ENCODE results near the gene SPATA6. TPM values are rescaled to one million over a fixed set of nuclear protein-coding genes. Genes with fewer than 3 reads are reported as not detected.

The SPATA6 gene
- total RNA-seq, 1 donor from 2014 or later, result 50.1 TPM

GRCh38 chr1:48422009-48422408 is 50.0 kb downstream of the SPATA6 start:
- Histone ChIP-seq H3K4me1 (ENCODE audit: control insufficient read depth in 3 of 3, insufficient read depth in 3 of 3, low read length in 3 of 3) (no peaks in the 10 kb centered on the region), H3K36me3 (ENCODE audit: control insufficient read depth in 3 of 3, insufficient read depth in 3 of 3, low read length in 3 of 3) (no peaks in the 10 kb centered on the region), H3K9me3 (ENCODE audit: control insufficient read depth in 3 of 3, low read length in 3 of 3) (no peaks in the 10 kb centered on the region), H3K27me3 (ENCODE audit: control insufficient read depth in 3 of 3, insufficient read depth in 3 of 3, low read length in 3 of 3) (no peaks in the 10 kb centered on the region), H3K9ac (ENCODE audit: low read depth in 1 of 3, low read length in 3 of 3) (no peak overlapping the region), H3K27ac (ENCODE audit: low read depth, low read length) (no peak overlapping the region), H3K4me3 (ENCODE audit: low read length in 3 of 3) (no peak overlapping the region)

- Histone ChIP-seq H3K4me1 (ENCODE audit: control insufficient read depth in 3 of 3, insufficient read depth in 3 of 3, low read length in 3 of 3) (no peaks in the 10 kb centered on the region), H3K9me3 (ENCODE audit: control insufficient read depth in 3 of 3, low read length in 3 of 3) (no peaks in the 10 kb centered on the region), H3K4me3 (ENCODE audit: low read length in 3 of 3) (no peak overlapping the region), H3K27me3 (ENCODE audit: control insufficient read depth in 3 of 3, insufficient read depth in 3 of 3, low read length in 3 of 3) (no peaks in the 10 kb centered on the region), H3K36me3 (ENCODE audit: control insufficient read depth in 3 of 3, insufficient read depth in 3 of 3, low read length in 3 of 3) (no peaks in the 10 kb centered on the region), H3K27ac (ENCODE audit: low read depth, low read length) (no peak overlapping the region), H3K9ac (ENCODE audit: low read depth in 1 of 3, low read length in 3 of 3) (no peak overlapping the region)
Observed at GRCh38 chr1:48418742-48419141, 53.3 kb downstream of the SPATA6 start.

- H3K27me3 ChIP-seq (ENCODE audit: control insufficient read depth in 3 of 3, insufficient read depth in 3 of 3, low read length in 3 of 3), result no peaks in the 10 kb centered on the region
- H3K9ac ChIP-seq (ENCODE audit: low read depth in 1 of 3, low read length in 3 of 3), result no peak overlapping the region
- no peak overlapping the region for H3K27ac ChIP-seq (ENCODE audit: low read depth, low read length)
- no peaks in the 10 kb centered on the region for H3K9me3 ChIP-seq (ENCODE audit: control insufficient read depth in 3 of 3, low read length in 3 of 3)
- peaks cover 0 to 2% (median 0%) of the 10 kb centered on the region in 3 donors for H3K36me3 ChIP-seq (ENCODE audit: control insufficient read depth in 3 of 3, insufficient read depth in 3 of 3, low read length in 3 of 3)
- H3K4me1 ChIP-seq (ENCODE audit: control insufficient read depth in 3 of 3, insufficient read depth in 3 of 3, low read length in 3 of 3), result no peaks in the 10 kb centered on the region
- no peak overlapping the region for H3K4me3 ChIP-seq (ENCODE audit: low read length in 3 of 3)
Observed at GRCh38 chr1:48415050-48415449, 57.0 kb downstream of the SPATA6 start.

DNA sequence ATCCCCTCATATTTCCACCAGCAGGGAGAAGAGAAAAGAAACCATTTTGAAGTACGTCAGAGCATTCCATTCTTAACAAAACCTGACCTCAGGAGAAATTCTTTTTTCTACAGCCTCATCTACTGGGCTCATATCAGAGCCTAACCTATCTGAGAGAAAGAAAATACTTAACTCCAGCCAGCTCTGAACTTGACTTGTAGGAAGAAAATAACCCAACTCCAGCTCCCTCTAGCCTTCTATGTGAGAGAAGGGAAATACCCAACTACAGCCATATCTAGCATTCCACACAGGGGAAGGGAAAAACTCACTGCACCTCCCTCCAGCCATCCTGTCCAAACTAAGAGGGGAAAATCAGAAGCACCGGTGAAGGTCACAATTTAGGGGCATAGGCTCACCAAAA is 57.7 kb downstream of the SPATA6 start:
- H3K36me3 ChIP-seq (ENCODE audit: control insufficient read depth in 3 of 3, insufficient read depth in 3 of 3, low read length in 3 of 3), result peaks cover 0 to 2% (median 0%) of the 10 kb centered on the region in 3 donors
- H3K27me3 ChIP-seq (ENCODE audit: control insufficient read depth in 3 of 3, insufficient read depth in 3 of 3, low read length in 3 of 3), result no peaks in the 10 kb centered on the region
- H3K27ac ChIP-seq (ENCODE audit: low read depth, low read length), result no peak overlapping the region
- H3K4me3 ChIP-seq (ENCODE audit: low read length in 3 of 3), result no peak overlapping the region
- H3K9ac ChIP-seq (ENCODE audit: low read depth in 1 of 3, low read length in 3 of 3), result no peak overlapping the region
- H3K9me3 ChIP-seq (ENCODE audit: control insufficient read depth in 3 of 3, low read length in 3 of 3), result no peaks in the 10 kb centered on the region
- H3K4me1 ChIP-seq (ENCODE audit: control insufficient read depth in 3 of 3, insufficient read depth in 3 of 3, low read length in 3 of 3), result no peaks in the 10 kb centered on the region

GRCh38 chr1:48405940-48406339 is 66.1 kb downstream of the SPATA6 start:
- Histone ChIP-seq H3K27me3 (ENCODE audit: control insufficient read depth in 3 of 3, insufficient read depth in 3 of 3, low read length in 3 of 3) (no peaks in the 10 kb centered on the region), H3K4me1 (ENCODE audit: control insufficient read depth in 3 of 3, insufficient read depth in 3 of 3, low read length in 3 of 3) (no peaks in the 10 kb centered on the region), H3K9ac (ENCODE audit: low read depth in 1 of 3, low read length in 3 of 3) (no peak overlapping the region), H3K9me3 (ENCODE audit: control insufficient read depth in 3 of 3, low read length in 3 of 3) (no peaks in the 10 kb centered on the region), H3K4me3 (ENCODE audit: low read length in 3 of 3) (no peak overlapping the region), H3K27ac (ENCODE audit: low read depth, low read length) (no peak overlapping the region), H3K36me3 (ENCODE audit: control insufficient read depth in 3 of 3, insufficient read depth in 3 of 3, low read length in 3 of 3) (peaks cover 0 to 2% (median 0%) of the 10 kb centered on the region in 3 donors)

DNA sequence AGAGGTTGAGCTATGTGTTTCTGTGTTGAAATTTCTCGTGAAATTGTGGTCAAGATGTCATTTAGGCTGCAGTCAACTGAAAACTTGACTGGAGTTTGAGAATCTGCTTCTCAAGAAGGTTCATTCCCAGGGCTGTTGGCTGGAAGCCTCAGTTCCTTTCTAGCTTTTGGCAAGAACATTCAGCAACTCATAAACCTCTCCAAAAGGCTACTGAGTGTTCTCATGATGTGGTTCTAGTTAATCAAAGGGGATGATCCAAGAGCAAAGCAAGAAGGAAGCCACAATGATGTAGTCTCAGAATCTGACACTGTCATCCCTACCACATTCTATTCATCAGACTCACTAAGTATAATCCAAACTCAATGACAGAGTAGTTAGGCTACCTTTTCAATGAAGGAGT is 66.6 kb downstream of the SPATA6 start:
- H3K9ac ChIP-seq (ENCODE audit: low read depth in 1 of 3, low read length in 3 of 3), result no peak overlapping the region
- no peaks in the 10 kb centered on the region for H3K4me1 ChIP-seq (ENCODE audit: control insufficient read depth in 3 of 3, insufficient read depth in 3 of 3, low read length in 3 of 3)
- H3K9me3 ChIP-seq (ENCODE audit: control insufficient read depth in 3 of 3, low read length in 3 of 3), result no peaks in the 10 kb centered on the region
- H3K27ac ChIP-seq (ENCODE audit: low read depth, low read length), result no peak overlapping the region
- H3K27me3 ChIP-seq (ENCODE audit: control insufficient read depth in 3 of 3, insufficient read depth in 3 of 3, low read length in 3 of 3), result no peaks in the 10 kb centered on the region
- peaks cover 0 to under 1% (median 0%) of the 10 kb centered on the region in 3 donors for H3K36me3 ChIP-seq (ENCODE audit: control insufficient read depth in 3 of 3, insufficient read depth in 3 of 3, low read length in 3 of 3)
- H3K4me3 ChIP-seq (ENCODE audit: low read length in 3 of 3), result no peak overlapping the region

DNA sequence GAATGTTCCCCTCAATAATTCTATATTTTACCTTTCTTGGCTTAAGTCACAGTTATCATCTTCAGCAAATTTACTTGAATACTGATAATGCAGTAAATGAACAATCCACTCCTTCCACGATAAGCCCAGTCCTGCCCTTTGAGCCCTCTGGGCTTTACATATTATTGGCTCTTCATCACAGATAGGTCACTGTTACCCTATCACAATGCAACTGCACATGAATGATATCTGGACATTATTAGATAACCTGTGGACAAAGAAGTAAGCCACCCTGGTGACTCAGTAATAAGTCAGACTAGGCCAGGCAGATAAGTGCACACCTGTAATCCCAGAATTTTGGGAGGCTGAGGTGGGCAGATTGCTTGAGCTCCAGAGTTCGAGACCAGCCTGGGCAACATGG is 69.4 kb downstream of the SPATA6 start:
- Histone ChIP-seq H3K36me3 (ENCODE audit: control insufficient read depth in 3 of 3, insufficient read depth in 3 of 3, low read length in 3 of 3) (no peaks in the 10 kb centered on the region), H3K27me3 (ENCODE audit: control insufficient read depth in 3 of 3, insufficient read depth in 3 of 3, low read length in 3 of 3) (no peaks in the 10 kb centered on the region), H3K4me3 (ENCODE audit: low read length in 3 of 3) (no peak overlapping the region), H3K4me1 (ENCODE audit: control insufficient read depth in 3 of 3, insufficient read depth in 3 of 3, low read length in 3 of 3) (no peaks in the 10 kb centered on the region), H3K9ac (ENCODE audit: low read depth in 1 of 3, low read length in 3 of 3) (no peak overlapping the region), H3K27ac (ENCODE audit: low read depth, low read length) (no peak overlapping the region), H3K9me3 (ENCODE audit: control insufficient read depth in 3 of 3, low read length in 3 of 3) (no peaks in the 10 kb centered on the region)

- H3K4me1 ChIP-seq (ENCODE audit: control insufficient read depth in 3 of 3, insufficient read depth in 3 of 3, low read length in 3 of 3), result no peaks in the 10 kb centered on the region
- no peak overlapping the region for H3K9ac ChIP-seq (ENCODE audit: low read depth in 1 of 3, low read length in 3 of 3)
- no peaks in the 10 kb centered on the region for H3K27me3 ChIP-seq (ENCODE audit: control insufficient read depth in 3 of 3, insufficient read depth in 3 of 3, low read length in 3 of 3)
- H3K9me3 ChIP-seq (ENCODE audit: control insufficient read depth in 3 of 3, low read length in 3 of 3), result no peaks in the 10 kb centered on the region
- H3K27ac ChIP-seq (ENCODE audit: low read depth, low read length), result no peak overlapping the region
- peaks cover 0 to 4% (median 0%) of the 10 kb centered on the region in 3 donors for H3K36me3 ChIP-seq (ENCODE audit: control insufficient read depth in 3 of 3, insufficient read depth in 3 of 3, low read length in 3 of 3)
- H3K4me3 ChIP-seq (ENCODE audit: low read length in 3 of 3), result no peak overlapping the region
Observed at GRCh38 chr1:48396208-48396607, 75.8 kb downstream of the SPATA6 start.

DNA sequence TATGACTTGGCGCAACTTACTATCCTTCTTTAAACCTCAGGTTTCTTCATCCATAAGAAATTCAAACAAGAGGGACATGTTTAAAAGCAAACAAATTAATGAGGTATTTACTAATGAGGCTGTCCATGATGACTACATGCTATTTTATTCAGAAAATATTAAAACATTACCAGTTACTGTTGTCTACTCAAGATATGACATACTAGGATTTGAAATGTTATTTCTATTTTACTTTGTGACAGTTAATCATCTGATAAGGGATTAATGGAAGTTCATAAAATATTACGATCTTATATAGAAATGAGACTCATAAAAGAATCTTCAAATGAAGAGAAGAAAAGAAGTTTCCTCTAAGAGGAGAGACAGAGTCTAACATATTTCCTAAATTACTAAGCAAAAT is 80.1 kb downstream of the SPATA6 start:
- no peak overlapping the region for H3K27ac ChIP-seq (ENCODE audit: low read depth, low read length)
- no peaks in the 10 kb centered on the region for H3K4me1 ChIP-seq (ENCODE audit: control insufficient read depth in 3 of 3, insufficient read depth in 3 of 3, low read length in 3 of 3)
- H3K27me3 ChIP-seq (ENCODE audit: control insufficient read depth in 3 of 3, insufficient read depth in 3 of 3, low read length in 3 of 3), result no peaks in the 10 kb centered on the region
- H3K9ac ChIP-seq (ENCODE audit: low read depth in 1 of 3, low read length in 3 of 3), result no peak overlapping the region
- H3K4me3 ChIP-seq (ENCODE audit: low read length in 3 of 3), result no peak overlapping the region
- no peaks in the 10 kb centered on the region for H3K9me3 ChIP-seq (ENCODE audit: control insufficient read depth in 3 of 3, low read length in 3 of 3)
- peaks cover 0 to under 1% (median 0%) of the 10 kb centered on the region in 3 donors for H3K36me3 ChIP-seq (ENCODE audit: control insufficient read depth in 3 of 3, insufficient read depth in 3 of 3, low read length in 3 of 3)

- Histone ChIP-seq H3K27me3 (ENCODE audit: control insufficient read depth in 3 of 3, insufficient read depth in 3 of 3, low read length in 3 of 3) (no peaks in the 10 kb centered on the region), H3K9ac (ENCODE audit: low read depth in 1 of 3, low read length in 3 of 3) (no peak overlapping the region), H3K4me3 (ENCODE audit: low read length in 3 of 3) (no peak overlapping the region), H3K9me3 (ENCODE audit: control insufficient read depth in 3 of 3, low read length in 3 of 3) (no peaks in the 10 kb centered on the region), H3K36me3 (ENCODE audit: control insufficient read depth in 3 of 3, insufficient read depth in 3 of 3, low read length in 3 of 3) (no peaks in the 10 kb centered on the region), H3K27ac (ENCODE audit: low read depth, low read length) (no peak overlapping the region), H3K4me1 (ENCODE audit: control insufficient read depth in 3 of 3, insufficient read depth in 3 of 3, low read length in 3 of 3) (no peaks in the 10 kb centered on the region)
Observed at GRCh38 chr1:48387409-48387808, 84.6 kb downstream of the SPATA6 start.

- H3K9me3 ChIP-seq (ENCODE audit: control insufficient read depth in 3 of 3, low read length in 3 of 3), result peaks cover 0 to 3% (median 0%) of the 10 kb centered on the region in 3 donors
- no peaks in the 10 kb centered on the region for H3K36me3 ChIP-seq (ENCODE audit: control insufficient read depth in 3 of 3, insufficient read depth in 3 of 3, low read length in 3 of 3)
- H3K27me3 ChIP-seq (ENCODE audit: control insufficient read depth in 3 of 3, insufficient read depth in 3 of 3, low read length in 3 of 3), result no peaks in the 10 kb centered on the region
- H3K4me1 ChIP-seq (ENCODE audit: control insufficient read depth in 3 of 3, insufficient read depth in 3 of 3, low read length in 3 of 3), result no peaks in the 10 kb centered on the region
- H3K9ac ChIP-seq (ENCODE audit: low read depth in 1 of 3, low read length in 3 of 3), result no peak overlapping the region
- H3K27ac ChIP-seq (ENCODE audit: low read depth, low read length), result no peak overlapping the region
- H3K4me3 ChIP-seq (ENCODE audit: low read length in 3 of 3), result no peak overlapping the region
Observed at GRCh38 chr1:48374785-48375184, 97.2 kb downstream of the SPATA6 start.
